DOHH2 (cell line): Measurements from ENCODE around the gene TCEA2.

Source experiments
- EZH2phosphoT487 ChIP-seq: fragments of 200-600 bp; sonication (generic); IDR thresholded peaks from 2 replicates; pipeline ENCODE4 v1.6.1; 2017; ENCODE audit warnings: borderline replicate concordance, mild to moderate bottlenecking, antibody characterized with exemption, low read length, moderate library complexity, mixed read lengths
- TF ChIP-seq, protein P1 (sequence below): fragments of 200-600 bp; sonication (generic); IDR thresholded peaks from one replicate; pipeline ENCODE4 v1.5.1; 2014; ENCODE audit warnings: antibody characterized with exemption, mild to moderate bottlenecking, low read depth, low read length; ENCODE audit not compliant: poor library complexity, severe bottlenecking

DNA sequence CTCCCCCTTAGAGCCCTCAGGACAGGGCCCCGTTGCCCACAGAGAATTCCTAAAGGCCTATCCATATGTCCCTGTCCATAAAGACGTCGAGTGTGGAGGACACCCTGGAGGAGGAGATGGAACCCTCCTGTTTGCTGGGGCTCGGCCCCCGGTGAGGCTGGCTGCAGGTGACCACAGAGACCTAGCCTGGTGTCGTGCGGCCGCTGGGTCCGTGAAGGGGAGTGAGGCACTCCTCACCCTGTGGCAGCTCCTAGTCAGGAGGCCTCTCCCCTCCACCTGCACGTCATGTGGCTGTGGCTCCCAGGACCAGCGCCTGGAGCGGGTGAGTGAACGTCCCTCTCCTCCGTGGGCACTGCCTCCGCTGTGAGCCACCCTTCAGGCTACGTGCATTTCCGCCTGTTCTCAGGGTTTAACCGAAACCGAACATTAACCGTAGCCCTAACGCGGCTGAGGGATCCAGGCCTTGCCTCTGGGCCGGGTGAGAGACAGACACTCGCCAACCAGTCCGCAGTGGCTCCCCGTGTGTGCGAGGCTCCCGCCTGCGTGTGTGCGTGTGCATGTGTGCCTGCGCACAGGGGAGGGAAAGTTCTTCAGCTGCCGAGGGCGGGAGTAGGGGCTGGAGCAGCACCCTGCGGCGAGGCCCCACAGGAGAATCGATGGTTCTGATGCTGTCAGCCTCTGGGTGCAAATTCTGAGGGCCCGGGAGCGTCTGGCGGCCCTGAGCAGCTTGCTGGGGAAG is 5.9 kb upstream of the TCEA2 start:
- TF ChIP-seq, protein P1, sequence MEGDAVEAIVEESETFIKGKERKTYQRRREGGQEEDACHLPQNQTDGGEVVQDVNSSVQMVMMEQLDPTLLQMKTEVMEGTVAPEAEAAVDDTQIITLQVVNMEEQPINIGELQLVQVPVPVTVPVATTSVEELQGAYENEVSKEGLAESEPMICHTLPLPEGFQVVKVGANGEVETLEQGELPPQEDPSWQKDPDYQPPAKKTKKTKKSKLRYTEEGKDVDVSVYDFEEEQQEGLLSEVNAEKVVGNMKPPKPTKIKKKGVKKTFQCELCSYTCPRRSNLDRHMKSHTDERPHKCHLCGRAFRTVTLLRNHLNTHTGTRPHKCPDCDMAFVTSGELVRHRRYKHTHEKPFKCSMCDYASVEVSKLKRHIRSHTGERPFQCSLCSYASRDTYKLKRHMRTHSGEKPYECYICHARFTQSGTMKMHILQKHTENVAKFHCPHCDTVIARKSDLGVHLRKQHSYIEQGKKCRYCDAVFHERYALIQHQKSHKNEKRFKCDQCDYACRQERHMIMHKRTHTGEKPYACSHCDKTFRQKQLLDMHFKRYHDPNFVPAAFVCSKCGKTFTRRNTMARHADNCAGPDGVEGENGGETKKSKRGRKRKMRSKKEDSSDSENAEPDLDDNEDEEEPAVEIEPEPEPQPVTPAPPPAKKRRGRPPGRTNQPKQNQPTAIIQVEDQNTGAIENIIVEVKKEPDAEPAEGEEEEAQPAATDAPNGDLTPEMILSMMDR: no peak
- TF ChIP-seq EZH2phosphoT487: no peak
